Mesenchymal stem cell (in vitro differentiated cells and primary cell): Measurements from ENCODE around the gene DENND1B.
"Not testable (repeated sequence)": the region's sequence is repeated elsewhere in the genome, so short reads cannot be mapped to it uniquely, and the experiment has no call there.

Experiments used
- DNase-seq: peaks from one replicate; pipeline ENCODE4 v3.0.0-alpha.2; 2013
- H2AFZ ChIP-seq: one replicate; pipeline ENCODE4 v1.6.1; 2013; ENCODE audit warnings: low read depth, mild to moderate bottlenecking, control low read depth, inconsistent platforms, low read length, moderate library complexity
- H2AK5ac ChIP-seq: 2 replicates; pipeline ENCODE4 v1.6.1; 2013; ENCODE audit warnings: low read length, moderate library complexity, mild to moderate bottlenecking, inconsistent platforms; ENCODE audit not compliant: severe bottlenecking
- H2BK120ac ChIP-seq: one replicate; pipeline ENCODE4 v1.6.1; 2013; ENCODE audit warnings: low read depth, mild to moderate bottlenecking, inconsistent platforms, low read length, moderate library complexity
- H2BK12ac ChIP-seq, 2 experiments: one replicate each; pipeline ENCODE4 v1.6.1; 2013; ENCODE audit warnings: inconsistent platforms in 2 of 2, low read length in 2 of 2, mild to moderate bottlenecking in 2 of 2, moderate library complexity in 2 of 2, control low read depth in 1 of 2
- H2BK15ac ChIP-seq: one replicate; pipeline ENCODE4 v1.6.1; 2013; ENCODE audit warnings: mild to moderate bottlenecking, low read depth, inconsistent platforms; ENCODE audit not compliant: poor library complexity, severe bottlenecking
- H2BK5ac ChIP-seq: 2 replicates; pipeline ENCODE4 v1.6.1; 2013; ENCODE audit warnings: low read depth, mild to moderate bottlenecking, low read length, control low read depth, inconsistent platforms; ENCODE audit not compliant: poor library complexity, severe bottlenecking
- H3K14ac ChIP-seq, 2 experiments: one replicate each; pipeline ENCODE4 v1.6.1; 2013; ENCODE audit warnings: inconsistent platforms in 2 of 2, low read length in 2 of 2, control low read depth in 1 of 2, mild to moderate bottlenecking in 1 of 2, moderate library complexity in 1 of 2
- H3K18ac ChIP-seq, 2 experiments: one replicate each; pipeline ENCODE4 v1.6.1; 2013; ENCODE audit warnings: inconsistent platforms in 2 of 2, low read length in 2 of 2, control low read depth in 1 of 2, low read depth in 1 of 2, mild to moderate bottlenecking in 1 of 2
- H3K23ac ChIP-seq, 2 experiments: one replicate each; pipeline ENCODE4 v1.6.1; 2013; ENCODE audit warnings: inconsistent platforms in 2 of 2, low read length in 2 of 2, mild to moderate bottlenecking in 2 of 2, moderate library complexity in 2 of 2, control low read depth in 1 of 2
- H3K27ac ChIP-seq: 2 replicates; pipeline ENCODE4 v1.5.1; 2013; ENCODE audit warnings: mild to moderate bottlenecking, moderate library complexity, low read length, control low read depth, inconsistent platforms; ENCODE audit not compliant: poor library complexity, severe bottlenecking
- H3K27me3 ChIP-seq, 2 experiments: 2 replicates each; pipeline versions ENCODE4 v1.6.1 to v1.7.0; 2013; ENCODE audit warnings: low read length in 2 of 2, mild to moderate bottlenecking in 2 of 2, moderate library complexity in 2 of 2, control low read depth in 1 of 2, inconsistent platforms in 1 of 2; ENCODE audit not compliant: control insufficient read depth in 1 of 2, insufficient read depth in 1 of 2
- H3K36me3 ChIP-seq, 2 experiments: 2 replicates each; pipeline versions ENCODE4 v1.6.1 to v1.7.0; 2013; ENCODE audit warnings: low read length in 2 of 2, control low read depth in 1 of 2, inconsistent platforms in 1 of 2, low read depth in 1 of 2, mild to moderate bottlenecking in 1 of 2; ENCODE audit not compliant: insufficient read depth in 2 of 2, control insufficient read depth in 1 of 2
- H3K4ac ChIP-seq, 2 experiments: one replicate each; pipeline ENCODE4 v1.6.1; 2013; ENCODE audit warnings: inconsistent platforms in 2 of 2, low read length in 2 of 2, mild to moderate bottlenecking in 2 of 2, moderate library complexity in 2 of 2, control low read depth in 1 of 2, low read depth in 1 of 2
- H3K4me1 ChIP-seq: 2 replicates; pipeline ENCODE4 v1.6.1; 2013; ENCODE audit warnings: low read depth, low read length, control low read depth; ENCODE audit not compliant: control insufficient read depth, insufficient read depth
- H3K4me2 ChIP-seq: 2 replicates; pipeline ENCODE4 v1.6.1; 2013; ENCODE audit warnings: low read length, mild to moderate bottlenecking, inconsistent platforms; ENCODE audit not compliant: poor library complexity, severe bottlenecking
- H3K4me3 ChIP-seq, 2 experiments: 2 replicates each; pipeline versions ENCODE4 v1.5.1 to v1.7.0; 2013; ENCODE audit warnings: low read length in 2 of 2, mild to moderate bottlenecking in 2 of 2, control low read depth in 1 of 2, low read depth in 1 of 2; ENCODE audit not compliant: insufficient read depth in 1 of 2
- H3K79me1 ChIP-seq: replicated peaks from 2 replicates; pipeline ENCODE4 v1.6.1; 2013; ENCODE audit warnings: mild to moderate bottlenecking, control low read depth, low read length, inconsistent platforms; ENCODE audit not compliant: poor library complexity, severe bottlenecking
- H3K9ac ChIP-seq: 2 replicates; pipeline ENCODE4 v1.7.0; 2013; ENCODE audit warnings: mild to moderate bottlenecking, low read length, moderate library complexity
- H3K9me3 ChIP-seq: 2 replicates; pipeline ENCODE4 v1.7.0; 2013; ENCODE audit warnings: mild to moderate bottlenecking, low read length; ENCODE audit not compliant: control insufficient read depth
- H4K8ac ChIP-seq: one replicate; pipeline ENCODE4 v1.6.1; 2013; ENCODE audit warnings: inconsistent platforms, mild to moderate bottlenecking, low read length, moderate library complexity
- H4K91ac ChIP-seq: one replicate; pipeline ENCODE4 v1.6.1; 2013; ENCODE audit warnings: mild to moderate bottlenecking, low read length, inconsistent platforms
- WGBS: methylation state at CpG from one replicate; pipeline ENCODE4 v1.1.7; 2013; ENCODE audit warnings: mixed read lengths; 5-methylcytosine and 5-hydroxymethylcytosine counted together

DENND1B gene

DNA sequence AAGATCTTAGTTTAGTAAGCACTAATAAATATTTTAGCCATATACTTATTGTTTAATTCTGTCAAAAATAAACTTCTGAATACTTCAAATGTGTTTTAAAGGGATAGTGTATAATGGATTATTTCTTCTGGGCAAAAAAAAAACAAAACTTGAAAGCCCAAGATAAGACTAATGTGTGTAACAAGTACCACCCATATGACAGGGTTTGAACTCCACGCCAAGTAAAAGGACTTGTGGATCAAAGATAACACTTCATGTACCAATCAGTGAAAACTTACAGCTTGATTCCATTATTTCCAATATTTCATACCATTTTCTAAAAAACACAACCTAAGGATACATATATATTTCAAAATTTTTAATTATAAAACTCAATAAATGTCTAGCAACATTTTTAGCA is 59.5 kb downstream of the DENND1B start:
- Histone ChIP-seq H3K4me2 (no peak overlapping the region), H2BK12ac (no peak overlapping the region), H3K4me1 (no peaks in the 10 kb centered on the region), H3K14ac (no peak overlapping the region), H3K4me3 (no peak overlapping the region), H3K9ac (no peak overlapping the region), H3K18ac (no peak overlapping the region), H3K27me3 (no peaks in the 10 kb centered on the region), H3K79me1 (no peaks in the 10 kb centered on the region), H2AFZ (no peak overlapping the region), H3K36me3 (no peaks in the 10 kb centered on the region), H3K27ac (no peak overlapping the region), H4K8ac (no peak overlapping the region), H3K9me3 (no peaks in the 10 kb centered on the region), H2BK5ac (no peak overlapping the region), H2BK120ac (no peak overlapping the region), H3K23ac (no peak overlapping the region), H2AK5ac (no peak overlapping the region), H2BK15ac (no peak overlapping the region), H3K4ac (no peak overlapping the region), H4K91ac (no peak overlapping the region)
- 0% methylated on average over 1 of the region's 1 CpG for WGBS
- DNase-seq, result no peak

DNA sequence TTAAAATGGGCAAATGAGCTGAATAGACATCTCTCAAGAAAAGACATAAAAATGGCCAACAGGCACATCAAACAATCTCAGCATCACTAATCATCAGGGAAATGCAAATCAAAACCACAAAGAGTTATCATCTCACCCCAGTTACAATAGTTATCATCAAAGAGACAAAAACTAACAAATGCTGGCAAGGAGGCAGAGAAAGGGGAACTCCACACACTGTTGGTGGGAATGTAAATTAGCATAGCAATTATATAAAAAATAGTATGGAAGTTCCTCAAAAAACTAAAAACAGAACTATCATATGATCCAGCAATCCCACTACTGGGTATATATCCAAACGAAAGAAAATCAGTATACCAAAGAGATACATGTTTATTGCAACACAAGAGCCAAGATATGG is 68.7 kb downstream of the DENND1B start:
- Histone ChIP-seq H4K8ac (no peak overlapping the region), H2BK120ac (no peak overlapping the region), H3K14ac (no peak overlapping the region), H3K4me3 (no peak overlapping the region), H3K79me1 (peaks cover 3% of the 10 kb centered on the region), H3K36me3 (no peaks in the 10 kb centered on the region), H3K27ac (no peak overlapping the region), H3K4me2 (no peak overlapping the region), H4K91ac (no peak overlapping the region), H3K4ac (no peak overlapping the region), H3K27me3 (no peaks in the 10 kb centered on the region), H2AFZ (no peak overlapping the region), H2BK15ac (no peak overlapping the region), H3K4me1 (no peaks in the 10 kb centered on the region), H3K9ac (no peak overlapping the region), H3K23ac (no peak overlapping the region), H2BK12ac (no peak overlapping the region), H3K18ac (no peak overlapping the region), H2BK5ac (no peak overlapping the region), H3K9me3 (no peaks in the 10 kb centered on the region), H2AK5ac (no peak overlapping the region)
- no peak for DNase-seq
- WGBS, result no CpG with 5 or more reads among the region's 1 CpG

DNA sequence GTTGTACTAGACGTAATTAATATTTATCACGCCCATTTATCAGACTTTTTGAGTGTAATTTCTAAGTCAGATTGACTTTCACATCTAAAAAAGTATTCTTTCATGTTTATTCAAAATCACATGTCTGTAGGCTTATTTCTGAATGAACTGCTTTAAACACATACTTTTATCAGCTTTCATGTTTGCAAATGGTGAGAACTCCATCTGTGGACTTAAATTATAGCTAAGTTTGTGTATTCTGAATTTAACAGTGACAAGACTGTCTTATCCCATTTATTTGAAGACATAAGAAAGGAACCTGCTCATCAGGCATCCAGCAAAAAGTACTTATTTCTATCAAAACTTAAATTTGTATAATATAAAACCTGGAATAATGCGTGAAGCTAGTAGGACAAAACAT is 69.3 kb downstream of the DENND1B start:
- Histone ChIP-seq H3K36me3 (no peaks in the 10 kb centered on the region), H2AFZ (no peak overlapping the region), H3K23ac (no peak overlapping the region), H3K9me3 (no peaks in the 10 kb centered on the region), H2BK12ac (no peak overlapping the region), H2BK5ac (no peak overlapping the region), H3K4ac (no peak overlapping the region), H3K4me3 (no peak overlapping the region), H4K91ac (no peak overlapping the region), H3K4me2 (no peak overlapping the region), H3K27ac (no peak overlapping the region), H3K9ac (no peak overlapping the region), H2BK15ac (no peak overlapping the region), H3K27me3 (no peaks in the 10 kb centered on the region), H3K79me1 (peaks cover 5% of the 10 kb centered on the region), H4K8ac (no peak overlapping the region), H3K18ac (no peak overlapping the region), H2BK120ac (no peak overlapping the region), H2AK5ac (no peak overlapping the region), H3K14ac (no peak overlapping the region), H3K4me1 (no peaks in the 10 kb centered on the region)
- no peak for DNase-seq
- WGBS, result 100% methylated on average over 1 of the region's 3 CpGs

DNA sequence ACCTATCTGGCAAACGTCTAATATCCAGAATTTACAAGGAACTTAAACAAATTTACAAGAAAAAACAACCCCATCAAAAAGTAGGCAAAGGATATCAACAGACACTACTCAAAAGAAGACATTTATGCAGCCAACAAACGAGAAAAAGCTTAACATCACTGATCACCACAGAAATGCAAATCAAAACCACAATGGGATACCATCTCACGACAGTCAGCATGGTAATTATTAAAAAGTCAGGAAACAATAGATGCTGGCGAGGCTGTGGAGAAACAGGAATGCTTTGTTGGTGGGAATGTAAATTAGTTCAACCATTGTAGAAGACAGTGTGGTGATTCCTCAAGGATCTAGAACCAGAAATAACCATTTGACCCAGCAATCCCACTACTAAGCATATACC is 74.6 kb downstream of the DENND1B start:
- H3K36me3 ChIP-seq, H2AFZ ChIP-seq, H3K27ac ChIP-seq, H3K9me3 ChIP-seq, H3K4me3 ChIP-seq, H3K4ac ChIP-seq, H4K91ac ChIP-seq, H3K4me2 ChIP-seq, H2BK12ac ChIP-seq, H2BK120ac ChIP-seq, H2BK15ac ChIP-seq, H3K23ac ChIP-seq, H2BK5ac ChIP-seq, H3K4me1 ChIP-seq, H3K79me1 ChIP-seq, H3K9ac ChIP-seq, DNase-seq, H4K8ac ChIP-seq, H3K18ac ChIP-seq, H3K14ac ChIP-seq, H3K27me3 ChIP-seq, H2AK5ac ChIP-seq: not testable (repeated sequence)
- WGBS, result 89% methylated on average over 2 of the region's 4 CpGs
